Activated CD8-positive, alpha-beta T cell treated with anti-CD3 and anti-CD28 coated beads, Interleukin-2, amount 10 ng/mL, durations not matched to agents 7 days and 5 days (primary cell): ENCODE measurements around the gene ZKSCAN4. TPM values are rescaled to one million over a fixed set of nuclear protein-coding genes. Genes with fewer than 3 reads are reported as not detected.

Experiments used
- ATAC-seq: fragments of 150-1000 bp; cut with Tn5 transposase; one replicate; pipeline ENCODE4 v1.10.0; 2021; ENCODE audit warnings: moderate library complexity
- CTCF ChIA-PET: fragments of 350-600 bp; sonication (Branson Sonifier 250); formaldehyde crosslinking; loops from one replicate; lab custom pipeline; 2021; ENCODE audit warnings: antibody characterized with exemption; lab: Charles Lee
- POLR2A ChIA-PET: fragments of 350-600 bp; sonication (Branson Sonifier 250); formaldehyde crosslinking; loops from one replicate; lab custom pipeline; 2021; ENCODE audit warnings: antibody characterized with exemption; lab: Charles Lee
- DNase-seq: peaks from one replicate; pipeline ENCODE4 v3.0.0-alpha.2; 2020
- H3K27ac Mint-ChIP-seq: one replicate; pipeline ENCODE4 v1.8.0; 2021; ENCODE audit warnings: mild to moderate bottlenecking, mixed read lengths
- H3K27me3 Mint-ChIP-seq: one replicate; pipeline ENCODE4 v1.8.0; 2021; ENCODE audit warnings: low read depth, mixed read lengths
- H3K36me3 Mint-ChIP-seq: one replicate; pipeline ENCODE4 v1.8.0; 2021; ENCODE audit warnings: low read depth, mixed read lengths
- H3K4me1 Mint-ChIP-seq: one replicate; pipeline ENCODE4 v1.8.0; 2021; ENCODE audit warnings: low read depth, mixed read lengths
- H3K4me3 Mint-ChIP-seq: one replicate; pipeline ENCODE4 v1.8.0; 2021; ENCODE audit warnings: mild to moderate bottlenecking, mixed read lengths
- H3K9me3 Mint-ChIP-seq: one replicate; pipeline ENCODE4 v1.8.0; 2022; ENCODE audit warnings: mixed read lengths; ENCODE audit not compliant: insufficient read depth
- total RNA-seq, 2 experiments: library from RNA; stranded (reverse); gene quantifications; one replicate each; pipeline ENCODE4 v1.2.3, GENCODE V29; 2021

The ZKSCAN4 gene
- 1 to 10 TPM; 6.9 to 7.7 TPM for total RNA-seq

DNA sequence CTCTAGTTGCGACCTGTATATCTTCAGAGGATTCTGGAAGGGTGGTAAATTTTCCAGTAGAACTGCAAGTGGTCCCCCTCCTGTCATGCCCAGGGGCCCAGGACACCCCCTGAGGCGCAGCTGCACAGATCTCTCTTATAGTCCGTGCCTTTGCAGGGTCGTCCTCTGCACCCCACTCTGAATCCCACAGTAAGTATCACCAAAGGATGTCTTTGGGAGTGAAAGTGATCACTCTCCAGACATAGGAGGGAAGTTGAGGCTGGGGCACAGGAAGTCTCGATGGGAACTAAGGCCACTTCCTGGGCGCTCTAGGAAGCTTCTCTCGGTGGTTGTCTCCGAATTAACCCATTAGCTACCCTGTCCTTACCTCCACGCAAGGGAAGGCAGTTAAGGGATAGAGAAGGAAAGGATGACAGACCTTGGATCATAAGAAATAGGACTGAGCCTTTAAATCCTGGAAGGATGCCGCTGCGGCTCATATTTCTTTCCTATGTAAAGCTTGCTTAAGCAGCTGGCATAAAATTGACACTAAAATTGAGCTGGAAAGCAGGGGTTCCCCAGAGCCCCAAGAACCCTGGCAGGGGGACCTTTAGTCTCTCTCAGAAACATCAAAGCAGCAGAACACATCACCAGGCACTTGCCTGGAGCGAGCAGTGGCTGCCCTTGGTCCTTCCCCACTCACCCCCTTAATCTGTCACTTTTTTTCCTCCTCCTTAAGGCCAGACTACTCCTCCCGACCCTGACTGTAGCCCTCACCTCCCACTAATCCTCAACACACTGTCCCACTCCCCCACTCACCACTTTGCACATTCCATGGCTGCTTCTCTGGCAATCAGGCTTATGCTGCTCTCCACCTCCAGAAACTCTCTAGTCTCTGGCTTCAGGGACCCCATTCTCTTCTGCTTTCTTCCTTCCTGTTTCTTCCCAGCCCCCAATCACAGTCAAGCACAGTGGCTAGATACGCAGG lies at the start of gene ZKSCAN4:
ZKSCAN4 (minus strand) TSS at position 261 of the 967 bp plus-strand sequence. CDS start 289 bp downstream, outside the sequence.
- H3K27me3 Mint-ChIP-seq = no peaks in the 10 kb centered on the region
- peaks cover 33% of the 10 kb centered on the region for H3K4me1 Mint-ChIP-seq

GRCh38 chr6:28296520-28297060 lies 44.5 kb upstream of the ZKSCAN4 start:
- Mint-ChIP-seq H3K36me3 (peaks cover 13% of the 10 kb centered on the region), H3K27ac (no peak overlapping the region), H3K27me3 (no peaks in the 10 kb centered on the region), H3K4me3 (no peak overlapping the region), H3K9me3 (peaks cover 4% of the 10 kb centered on the region), H3K4me1 (no peaks in the 10 kb centered on the region)
- no peak for ATAC-seq
- POLR2A ChIA-PET = no interaction called here
- DNase-seq = no peak
- CTCF ChIA-PET = no interaction called here

More for the DNA sequence above, at the start of gene ZKSCAN4:
- Mint-ChIP-seq H3K27ac (peak within 1 kb of the TSS; percentile 87), H3K9me3 (no peaks in the 10 kb centered on the region), H3K36me3 (peaks cover 24% of the 10 kb centered on the region), H3K4me3 (peak within 1 kb of the TSS; percentile 92)
- DNase-seq (peak; percentile 87), ATAC-seq (peak; percentile 78)
- ChIA-PET CTCF (interaction anchor here (0.7 to 3.1 kb wide), 11 partner anchors 8 to 131 kb away, joined by 3 to 17 read pairs (median 4); partner anchors contain the start of genes PGBD1, ZKSCAN8 and ZSCAN26), POLR2A (interaction anchor here (0.9 to 2.4 kb wide), 7 partner anchors 8 to 148 kb away, joined by 3 to 27 read pairs (median 5); partner anchors contain the start of genes ZKSCAN8, ZSCAN16 and ZSCAN26)

DNA sequence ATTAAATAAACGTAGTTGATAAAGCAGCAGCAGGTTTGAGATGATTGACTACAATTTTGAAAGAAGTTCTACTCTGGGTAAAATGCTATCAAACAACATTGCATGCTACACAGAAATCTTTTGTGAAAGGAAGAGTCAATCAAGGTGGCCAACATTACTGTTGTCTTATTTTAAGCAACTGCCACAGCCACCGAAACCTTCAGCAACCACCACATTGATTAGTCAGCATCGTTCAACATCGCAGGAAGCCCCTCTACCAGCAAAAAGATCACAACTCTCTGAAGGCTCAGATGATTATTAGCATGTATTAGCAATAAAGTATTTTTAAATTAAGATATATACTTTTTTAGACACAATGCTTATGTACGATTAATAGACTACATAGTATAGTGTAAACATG lies 43.3 kb upstream of the ZKSCAN4 start:
- Mint-ChIP-seq H3K27ac (no peak overlapping the region), H3K9me3 (peaks cover 7% of the 10 kb centered on the region), H3K27me3 (no peaks in the 10 kb centered on the region), H3K36me3 (peaks cover 8% of the 10 kb centered on the region), H3K4me1 (no peaks in the 10 kb centered on the region), H3K4me3 (no peak overlapping the region)
- CTCF ChIA-PET = no interaction called here
- ATAC-seq (no peak), DNase-seq (no peak)
- POLR2A ChIA-PET = no interaction called here

DNA sequence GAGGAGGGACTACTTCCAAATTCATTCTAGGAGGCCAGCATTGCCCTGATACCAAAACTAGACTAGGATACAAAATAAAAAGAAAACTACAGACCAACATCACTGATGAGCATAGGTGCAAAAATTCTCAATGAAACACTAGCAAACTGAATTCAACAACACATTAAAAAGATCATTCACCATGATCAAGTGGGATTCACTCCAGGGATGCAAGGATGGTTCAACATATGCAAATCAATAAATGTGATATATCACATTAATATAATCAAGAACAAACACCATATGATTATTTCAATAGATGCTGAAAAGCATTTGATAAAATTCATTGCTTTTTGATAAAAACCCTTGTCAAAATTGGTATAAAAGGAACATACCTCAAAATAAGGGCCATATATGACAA lies 39.5 kb upstream of the ZKSCAN4 start:
- Mint-ChIP-seq H3K4me1 (no peaks in the 10 kb centered on the region), H3K27me3 (no peaks in the 10 kb centered on the region), H3K9me3 (peaks cover 7% of the 10 kb centered on the region), H3K36me3 (peaks cover 23% of the 10 kb centered on the region), H3K4me3 (no peak overlapping the region), H3K27ac (no peak overlapping the region)
- ChIA-PET CTCF (no interaction called here), POLR2A (no interaction called here)
- DNase-seq (no peak), ATAC-seq (no peak)

DNA sequence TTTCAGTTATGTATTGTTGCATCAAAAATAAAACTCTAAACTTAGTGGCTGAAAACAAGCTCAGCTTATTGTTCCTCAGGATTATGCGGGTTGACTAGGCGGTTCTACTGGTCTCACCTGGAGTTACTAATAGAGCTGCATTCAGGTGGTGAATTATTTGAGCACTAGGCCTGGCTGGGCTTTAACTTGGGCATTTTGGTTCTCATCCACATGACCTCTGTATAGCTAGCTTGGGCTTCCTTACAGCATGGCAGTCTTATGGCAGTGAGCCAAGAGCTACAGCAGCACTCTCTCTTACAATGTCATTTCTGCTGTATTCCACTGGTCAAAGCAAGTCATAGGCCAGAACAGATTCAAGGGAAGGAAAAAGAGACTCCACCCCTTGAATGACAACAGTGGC lies 30.9 kb upstream of the ZKSCAN4 start:
- Mint-ChIP-seq H3K27me3 (peaks cover 6% of the 10 kb centered on the region), H3K27ac (no peak overlapping the region), H3K4me3 (no peak overlapping the region), H3K9me3 (no peaks in the 10 kb centered on the region), H3K4me1 (peaks cover 17% of the 10 kb centered on the region), H3K36me3 (peaks cover 39% of the 10 kb centered on the region)
- ChIA-PET POLR2A (interaction anchor here (0.6 to 1.6 kb wide), 3 partner anchors 9 to 52 kb away, joined by 3 to 4 read pairs (median 3); no protein-coding TSS in a partner anchor), CTCF (interaction anchor here (0.8 to 1.8 kb wide), 4 partner anchors 23 to 114 kb away, joined by 3 to 7 read pairs (median 3); no protein-coding TSS in a partner anchor)
- ATAC-seq = no peak
- no peak for DNase-seq

DNA sequence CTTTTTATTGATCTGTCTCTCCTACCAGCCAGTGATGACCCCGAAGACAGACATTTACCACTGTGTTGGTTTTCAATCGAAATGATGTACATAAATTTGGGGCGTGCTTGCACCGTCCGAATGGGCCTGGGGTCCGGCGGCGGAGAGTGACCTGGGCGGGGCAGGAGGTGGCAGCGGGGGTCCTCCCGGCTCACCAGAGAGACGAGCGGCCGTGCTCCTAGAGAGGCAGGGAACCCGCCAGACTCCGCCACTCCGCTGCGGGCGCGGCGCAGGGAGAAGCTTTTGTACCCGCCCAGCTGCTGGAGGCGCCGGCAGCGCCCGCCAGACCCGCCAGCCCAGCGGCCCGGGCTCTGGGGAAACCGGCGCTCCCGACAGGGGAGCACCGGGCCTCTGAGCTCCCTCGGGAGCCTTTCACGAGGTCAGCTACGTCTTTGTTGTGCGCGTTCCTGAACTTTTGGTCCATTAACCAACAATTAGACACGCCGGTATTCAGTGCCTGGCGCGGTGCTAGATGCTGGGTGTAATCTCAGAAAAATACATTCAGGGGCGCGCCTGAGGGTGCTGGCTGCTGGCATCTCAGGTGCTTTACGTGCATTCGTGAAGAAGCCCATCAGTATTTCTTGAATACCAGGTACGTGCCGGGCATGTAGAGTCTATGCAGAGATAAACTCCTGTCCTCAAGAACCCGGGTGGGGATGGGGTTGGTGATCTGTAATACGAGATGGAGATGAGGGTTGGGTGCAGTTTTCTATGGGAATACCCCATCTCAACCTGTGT lies 29.4 kb upstream of the ZKSCAN4 start, which contains the start of gene PGBD1:
PGBD1 (plus strand) TSS at position 285 of the 777 bp plus-strand sequence. CDS start 2,242 bp downstream, outside the sequence.
- H3K27ac Mint-ChIP-seq = peak within 1 kb of the TSS; percentile 18
- ATAC-seq = peak; percentile 98
- peak within 1 kb of the TSS; percentile 86 for H3K4me3 Mint-ChIP-seq
- DNase-seq = peak; percentile 70
- peaks cover 6% of the 10 kb centered on the region for H3K27me3 Mint-ChIP-seq
- CTCF ChIA-PET = interaction anchor here (0.6 to 2.5 kb wide), 5 partner anchors 15 to 386 kb away, joined by 3 to 17 read pairs (median 4); partner anchors contain the start of genes ZKSCAN4 and ZSCAN26
- H3K4me1 Mint-ChIP-seq = peaks cover 17% of the 10 kb centered on the region
- POLR2A ChIA-PET = interaction anchor here (0.6 to 1.0 kb wide), 4 partner anchors 13 to 204 kb away, joined by 3 to 8 read pairs (median 3); partner anchors contain the start of gene ZSCAN26
- peaks cover 36% of the 10 kb centered on the region for H3K36me3 Mint-ChIP-seq
- H3K9me3 Mint-ChIP-seq = no peaks in the 10 kb centered on the region

DNA sequence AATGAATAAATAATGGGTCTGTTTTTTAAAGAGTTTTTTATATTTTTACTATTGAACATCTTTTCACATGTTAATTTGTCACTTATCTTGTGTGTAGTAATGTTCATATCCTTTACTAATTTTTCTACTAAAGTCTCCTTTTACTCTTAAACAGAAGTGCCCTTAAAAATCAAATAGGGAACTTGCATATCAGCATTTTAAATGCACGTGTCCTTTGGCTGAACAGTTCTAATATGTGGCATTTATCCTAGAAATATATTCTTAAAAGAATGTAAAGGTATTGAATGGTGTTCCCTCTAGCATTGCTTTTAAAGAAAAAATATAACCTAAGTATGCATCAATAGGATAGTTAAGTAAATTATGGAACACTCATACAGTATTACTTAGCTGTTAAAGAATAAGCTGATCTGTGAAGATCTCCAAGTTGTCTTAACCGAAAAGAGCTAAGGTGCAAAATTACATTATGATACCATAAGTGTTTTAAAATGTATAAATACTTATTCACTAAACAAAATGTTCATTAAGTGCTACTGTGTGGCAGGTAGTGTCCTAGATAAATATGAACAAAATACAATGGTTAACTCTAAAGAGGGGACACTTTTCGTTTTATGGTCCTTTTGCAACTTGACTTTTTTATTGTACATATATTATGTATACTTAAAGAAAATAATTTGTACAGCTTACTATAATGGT lies 28.7 kb upstream of the ZKSCAN4 start:
- Mint-ChIP-seq H3K36me3 (peaks cover 41% of the 10 kb centered on the region), H3K9me3 (no peaks in the 10 kb centered on the region), H3K4me1 (peaks cover 17% of the 10 kb centered on the region), H3K4me3 (peak overlapping the region; percentile 86), H3K27ac (no peak overlapping the region), H3K27me3 (peaks cover 6% of the 10 kb centered on the region)
- ChIA-PET CTCF (interaction anchor here (0.6 to 2.5 kb wide), 6 partner anchors 14 to 385 kb away, joined by 3 to 17 read pairs (median 4); partner anchors contain the start of genes ZKSCAN4 and ZSCAN26), POLR2A (interaction anchor here (0.9 to 1.0 kb wide), 2 partner anchors 12 to 14 kb away, joined by 3 to 8 read pairs; partner anchors contain the start of gene ZSCAN26)
- no peak for ATAC-seq
- DNase-seq = no peak

- peaks cover 6% of the 10 kb centered on the region for H3K27me3 Mint-ChIP-seq
- H3K4me3 Mint-ChIP-seq = no peak overlapping the region
- peaks cover 24% of the 10 kb centered on the region for H3K4me1 Mint-ChIP-seq
- DNase-seq (no peak), ATAC-seq (no peak)
- POLR2A ChIA-PET = no interaction called here
- no peaks in the 10 kb centered on the region for H3K9me3 Mint-ChIP-seq
- H3K36me3 Mint-ChIP-seq = peaks cover 42% of the 10 kb centered on the region
- CTCF ChIA-PET = no interaction called here
- H3K27ac Mint-ChIP-seq = no peak overlapping the region
Measured at GRCh38 chr6:28277746-28278145, 25.7 kb upstream of the ZKSCAN4 start.

GRCh38 chr6:28274888-28275287 lies 22.8 kb upstream of the ZKSCAN4 start:
- DNase-seq = no peak
- no peak for ATAC-seq
- peaks cover 45% of the 10 kb centered on the region for H3K36me3 Mint-ChIP-seq

DNA sequence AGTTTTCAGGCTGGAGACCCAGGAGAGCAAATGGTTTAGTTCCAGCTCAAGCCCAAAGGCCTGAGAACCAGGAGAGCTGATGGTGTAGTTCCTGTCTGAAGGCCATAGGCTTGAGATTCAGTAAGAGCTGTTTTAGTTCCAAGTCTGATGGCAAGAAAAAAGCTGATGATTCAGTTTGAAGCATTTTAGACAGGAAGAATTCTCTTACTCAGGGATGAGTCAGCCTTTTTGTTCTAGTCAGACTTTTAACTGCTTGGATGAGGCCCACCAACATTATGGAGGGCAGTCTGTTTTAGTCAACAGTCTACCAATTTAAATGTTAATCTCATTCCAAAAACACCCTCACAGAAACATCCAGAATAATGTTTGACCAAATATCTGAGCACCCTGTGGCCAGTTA lies 17.4 kb upstream of the ZKSCAN4 start:
- DNase-seq = no peak

More at GRCh38 chr6:28274888-28275287, 22.8 kb upstream of the ZKSCAN4 start:
- Mint-ChIP-seq H3K27ac (peak overlapping the region; percentile 9), H3K9me3 (no peaks in the 10 kb centered on the region), H3K4me3 (peak overlapping the region; percentile 17), H3K27me3 (peaks cover 3% of the 10 kb centered on the region), H3K4me1 (peaks cover 11% of the 10 kb centered on the region)
- POLR2A ChIA-PET = no interaction called here
- CTCF ChIA-PET = interaction anchor here (2.4 kb wide), 1 partner anchor 81 kb away, joined by 8 read pairs; no protein-coding TSS in a partner anchor

More for the DNA sequence above, 17.4 kb upstream of the ZKSCAN4 start:
- no peak overlapping the region for H3K4me3 Mint-ChIP-seq
- CTCF ChIA-PET = no interaction called here
- peaks cover 27% of the 10 kb centered on the region for H3K36me3 Mint-ChIP-seq
- no peak overlapping the region for H3K27ac Mint-ChIP-seq
- peaks cover 11% of the 10 kb centered on the region for H3K4me1 Mint-ChIP-seq
- H3K9me3 Mint-ChIP-seq = no peaks in the 10 kb centered on the region
- no peak for ATAC-seq
- POLR2A ChIA-PET = no interaction called here
- no peaks in the 10 kb centered on the region for H3K27me3 Mint-ChIP-seq
